Neural progenitor cell (in vitro differentiated cells): ENCODE measurements around the gene AATK. TPM values are rescaled to one million over a fixed set of nuclear protein-coding genes. Genes with fewer than 3 reads are reported as not detected.

Experiments used
- DNase-seq: peaks from one replicate; pipeline ENCODE4 v3.0.0-alpha.2; 2016; ENCODE audit warnings: low spot score
- H2AFZ ChIP-seq: fragments of 200-600 bp; sonication (generic); replicated peaks from 2 replicates; pipeline ENCODE4 v1.6.1; 2016; ENCODE audit warnings: antibody characterized with exemption
- H3F3A ChIP-seq: fragments of 200-600 bp; sonication (generic); 2 replicates; pipeline ENCODE4 v1.6.1; 2016; ENCODE audit warnings: antibody characterized with exemption, low read depth
- H3K27ac ChIP-seq: fragments of 200-600 bp; sonication (generic); 2 replicates; pipeline ENCODE4 v1.5.1; 2016; ENCODE audit warnings: mild to moderate bottlenecking
- H3K27me3 ChIP-seq: fragments of 200-600 bp; sonication (generic); 2 replicates; pipeline ENCODE4 v1.6.1; 2016; ENCODE audit warnings: mild to moderate bottlenecking, moderate library complexity
- H3K36me3 ChIP-seq: fragments of 200-600 bp; sonication (generic); 2 replicates; pipeline ENCODE4 v1.5.1; 2016
- H3K4me1 ChIP-seq: fragments of 200-600 bp; sonication (generic); 2 replicates; pipeline ENCODE4 v1.6.1; 2016; ENCODE audit warnings: mixed run types
- H3K4me2 ChIP-seq: fragments of 200-600 bp; sonication (generic); 2 replicates; pipeline ENCODE4 v1.6.1; 2016
- H3K4me3 ChIP-seq: fragments of 200-600 bp; sonication (generic); 2 replicates; pipeline ENCODE4 v1.5.1; 2016
- H3K79me2 ChIP-seq: fragments of 200-600 bp; sonication (generic); 2 replicates; pipeline ENCODE4 v1.6.1; 2016; ENCODE audit warnings: low read depth
- H3K9ac ChIP-seq: fragments of 200-600 bp; sonication (generic); 2 replicates; pipeline ENCODE4 v1.6.1; 2016
- H3K9me3 ChIP-seq: fragments of 200-600 bp; sonication (generic); 2 replicates; pipeline ENCODE4 v1.5.1; 2016; ENCODE audit warnings: low read depth
- H4K20me1 ChIP-seq: fragments of 200-600 bp; sonication (generic); 2 replicates; pipeline ENCODE4 v1.6.1; 2016; ENCODE audit warnings: low read depth
- H3K27ac Mint-ChIP-seq: 3 replicates; pipeline ENCODE4 v1.8.0; 2021; ENCODE audit warnings: mixed read lengths
- H3K27me3 Mint-ChIP-seq: 2 replicates; pipeline ENCODE4 v1.8.0; 2022; ENCODE audit warnings: low read depth, mild to moderate bottlenecking, inconsistent platforms, moderate library complexity, mixed read lengths; ENCODE audit not compliant: insufficient read depth
- H3K36me3 Mint-ChIP-seq: 3 replicates; pipeline ENCODE4 v1.8.0; 2021; ENCODE audit warnings: mixed read lengths
- H3K4me1 Mint-ChIP-seq: 3 replicates; pipeline ENCODE4 v1.8.0; 2021; ENCODE audit warnings: mixed read lengths
- H3K4me3 Mint-ChIP-seq: 3 replicates; pipeline ENCODE4 v1.8.0; 2021; ENCODE audit warnings: mild to moderate bottlenecking, moderate library complexity, mixed read lengths
- H3K9me3 Mint-ChIP-seq: 3 replicates; pipeline ENCODE4 v1.8.0; 2020; ENCODE audit warnings: mixed read lengths
- EZH2 ChIP-seq: fragments of 200-600 bp; sonication (generic); IDR thresholded peaks from 2 replicates; pipeline ENCODE4 v1.6.1; 2017; ENCODE audit warnings: antibody characterized with exemption, mild to moderate bottlenecking, moderate library complexity
- EZH2phosphoT487 ChIP-seq: fragments of 200-600 bp; sonication (generic); IDR thresholded peaks from 2 replicates; pipeline ENCODE4 v1.6.1; 2017; ENCODE audit warnings: antibody characterized with exemption
- total RNA-seq: library from RNA; depleted of rRNA; stranded (reverse); fragments of >200 nt; gene quantifications from 2 replicates; pipeline ENCODE4 v1.2.3, GENCODE V29; 2015; ENCODE audit warnings: low replicate concordance
- TF ChIP-seq, protein P1 (sequence below): fragments of 200-600 bp; sonication (generic); IDR thresholded peaks from 2 replicates; pipeline ENCODE4 v1.5.1; 2017; ENCODE audit warnings: antibody characterized with exemption, mild to moderate bottlenecking

Gene AATK
- total RNA-seq, 1 donor from 2014 or later = 0.32 TPM

DNA sequence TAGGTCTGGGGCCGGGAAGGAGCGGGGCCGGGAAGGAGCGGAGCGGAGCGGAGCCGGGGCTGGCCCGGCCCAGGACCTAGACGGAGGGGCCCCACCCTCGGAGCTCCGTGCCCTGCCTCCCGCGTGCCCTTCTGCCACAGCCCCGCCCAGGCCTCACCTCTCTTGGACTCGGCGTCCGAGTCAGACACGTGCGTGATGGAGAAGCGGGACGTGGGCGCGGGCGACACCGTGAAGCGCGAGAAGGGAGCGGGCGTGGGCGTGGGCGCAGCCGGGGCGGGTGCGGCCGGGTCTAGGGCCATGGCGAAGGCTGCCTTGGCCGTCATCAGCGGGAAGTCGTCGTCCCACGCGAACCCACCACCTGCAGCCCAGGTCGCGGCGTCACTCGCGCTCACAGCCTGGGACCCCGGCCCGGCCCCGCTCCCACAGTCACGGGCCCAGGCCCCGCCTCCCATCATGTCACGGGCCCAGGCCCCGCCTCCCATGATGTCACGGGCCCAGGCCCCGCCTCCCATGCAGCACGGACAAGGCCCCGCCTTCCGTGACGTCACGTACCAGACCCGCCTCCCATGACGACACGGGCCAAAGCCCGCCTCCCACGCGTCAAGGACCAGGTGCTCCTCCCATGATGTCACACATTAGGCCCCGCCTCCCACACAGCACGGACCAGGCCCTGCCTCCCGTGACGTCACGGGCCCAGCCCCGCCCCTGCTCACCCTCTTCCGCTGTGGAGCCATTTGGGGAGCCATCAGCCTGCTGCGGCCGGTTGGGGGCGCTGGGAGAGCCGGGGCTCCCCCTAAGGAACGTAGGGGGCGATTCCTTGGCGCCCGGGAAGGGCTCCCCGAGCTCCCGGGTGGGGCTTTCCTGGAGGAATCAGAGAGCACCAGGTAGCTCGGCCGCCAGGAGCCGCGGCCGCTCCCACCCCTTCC is 46.5 kb downstream of the AATK start:
- H3K27ac ChIP-seq = no peak overlapping the region
- no peaks in the 10 kb centered on the region for H3K79me2 ChIP-seq
- H3F3A ChIP-seq = peaks cover 10% of the 10 kb centered on the region
- peak overlapping the region; percentile 78 for H3K4me2 ChIP-seq
- peak overlapping the region; percentile 40 for H3K4me3 ChIP-seq
- peaks cover 14% of the 10 kb centered on the region for H3K27me3 ChIP-seq
- H3K4me1 ChIP-seq = peaks cover 3% of the 10 kb centered on the region
- Mint-ChIP-seq H3K27me3 (peaks cover 7% of the 10 kb centered on the region), H3K4me1 (peaks cover 6% of the 10 kb centered on the region), H3K36me3 (peaks cover 2% of the 10 kb centered on the region), H3K27ac (no peak overlapping the region), H3K9me3 (no peaks in the 10 kb centered on the region), H3K4me3 (peak overlapping the region; percentile 60)
- no peaks in the 10 kb centered on the region for H3K36me3 ChIP-seq
- H3K9me3 ChIP-seq = no peaks in the 10 kb centered on the region
- H4K20me1 ChIP-seq = peaks cover 7% of the 10 kb centered on the region
- no peak overlapping the region for H3K9ac ChIP-seq
- DNase-seq = peak; percentile 95
- H2AFZ ChIP-seq = no peak overlapping the region
- TF ChIP-seq, protein P1, sequence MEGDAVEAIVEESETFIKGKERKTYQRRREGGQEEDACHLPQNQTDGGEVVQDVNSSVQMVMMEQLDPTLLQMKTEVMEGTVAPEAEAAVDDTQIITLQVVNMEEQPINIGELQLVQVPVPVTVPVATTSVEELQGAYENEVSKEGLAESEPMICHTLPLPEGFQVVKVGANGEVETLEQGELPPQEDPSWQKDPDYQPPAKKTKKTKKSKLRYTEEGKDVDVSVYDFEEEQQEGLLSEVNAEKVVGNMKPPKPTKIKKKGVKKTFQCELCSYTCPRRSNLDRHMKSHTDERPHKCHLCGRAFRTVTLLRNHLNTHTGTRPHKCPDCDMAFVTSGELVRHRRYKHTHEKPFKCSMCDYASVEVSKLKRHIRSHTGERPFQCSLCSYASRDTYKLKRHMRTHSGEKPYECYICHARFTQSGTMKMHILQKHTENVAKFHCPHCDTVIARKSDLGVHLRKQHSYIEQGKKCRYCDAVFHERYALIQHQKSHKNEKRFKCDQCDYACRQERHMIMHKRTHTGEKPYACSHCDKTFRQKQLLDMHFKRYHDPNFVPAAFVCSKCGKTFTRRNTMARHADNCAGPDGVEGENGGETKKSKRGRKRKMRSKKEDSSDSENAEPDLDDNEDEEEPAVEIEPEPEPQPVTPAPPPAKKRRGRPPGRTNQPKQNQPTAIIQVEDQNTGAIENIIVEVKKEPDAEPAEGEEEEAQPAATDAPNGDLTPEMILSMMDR = peak; percentile 45
- TF ChIP-seq EZH2 (no peak), EZH2phosphoT487 (no peak)

DNA sequence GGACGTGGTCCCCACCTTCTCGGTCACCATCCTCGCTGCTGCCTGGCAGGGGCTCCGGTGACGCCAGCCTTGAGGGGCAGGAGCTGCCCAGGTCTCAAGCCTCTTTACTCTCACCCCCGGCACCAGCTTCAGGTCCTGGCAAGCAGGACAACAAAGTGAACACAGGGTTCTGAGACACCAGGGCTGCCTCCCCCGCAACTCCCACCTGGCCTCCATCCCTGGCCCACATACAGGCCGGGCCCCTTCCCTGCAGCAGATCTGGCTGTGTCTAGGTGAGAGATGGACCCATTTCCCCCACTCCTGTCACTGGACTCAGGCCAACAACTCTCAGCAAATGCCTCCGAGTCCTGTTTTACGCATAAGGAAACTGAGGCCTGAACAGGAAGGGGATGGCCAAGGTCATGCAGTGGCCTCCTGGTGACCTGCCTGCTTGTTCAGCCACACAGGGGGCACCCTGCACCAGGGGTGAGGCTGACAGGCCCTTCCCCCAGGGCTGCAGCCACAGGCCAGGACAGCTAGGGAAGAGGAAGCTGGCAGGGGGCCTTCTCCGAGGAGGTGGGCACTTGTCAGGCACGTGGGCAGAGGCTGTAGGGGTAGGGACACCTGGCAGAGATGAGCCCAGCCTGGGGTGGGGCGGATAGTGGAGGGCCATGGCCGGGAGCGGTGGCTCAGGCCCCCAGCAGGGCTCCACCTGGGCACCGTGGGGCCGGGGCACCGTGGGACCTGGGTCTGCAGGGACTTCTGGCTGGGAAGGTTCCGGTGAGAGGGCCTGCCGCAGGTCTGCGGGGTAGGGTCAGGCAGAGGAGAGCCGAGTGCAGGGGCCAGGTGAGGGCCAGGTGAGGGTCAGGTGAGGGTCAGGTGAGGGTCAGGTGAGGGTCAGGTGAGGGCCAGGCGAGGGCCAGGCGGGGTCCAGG is 47.5 kb downstream of the AATK start:
- Histone ChIP-seq H3K4me2 (peak overlapping the region; percentile 78), H3K9ac (no peak overlapping the region), H3K4me3 (no peak overlapping the region), H2AFZ (no peak overlapping the region), H3K27me3 (peaks cover 14% of the 10 kb centered on the region), H3K79me2 (no peaks in the 10 kb centered on the region), H3K4me1 (peaks cover 7% of the 10 kb centered on the region), H4K20me1 (peaks cover 8% of the 10 kb centered on the region), H3K27ac (no peak overlapping the region), H3K36me3 (no peaks in the 10 kb centered on the region), H3K9me3 (no peaks in the 10 kb centered on the region), H3F3A (peaks cover 14% of the 10 kb centered on the region)
- no peak for DNase-seq
- Mint-ChIP-seq H3K27me3 (peaks cover 7% of the 10 kb centered on the region), H3K4me3 (peak overlapping the region; percentile 62), H3K4me1 (peaks cover 10% of the 10 kb centered on the region), H3K27ac (peak overlapping the region; percentile 19), H3K36me3 (peaks cover 2% of the 10 kb centered on the region), H3K9me3 (no peaks in the 10 kb centered on the region)
- TF ChIP-seq EZH2phosphoT487 (no peak), EZH2 (no peak)
- TF ChIP-seq, protein P1 = no peak

DNA sequence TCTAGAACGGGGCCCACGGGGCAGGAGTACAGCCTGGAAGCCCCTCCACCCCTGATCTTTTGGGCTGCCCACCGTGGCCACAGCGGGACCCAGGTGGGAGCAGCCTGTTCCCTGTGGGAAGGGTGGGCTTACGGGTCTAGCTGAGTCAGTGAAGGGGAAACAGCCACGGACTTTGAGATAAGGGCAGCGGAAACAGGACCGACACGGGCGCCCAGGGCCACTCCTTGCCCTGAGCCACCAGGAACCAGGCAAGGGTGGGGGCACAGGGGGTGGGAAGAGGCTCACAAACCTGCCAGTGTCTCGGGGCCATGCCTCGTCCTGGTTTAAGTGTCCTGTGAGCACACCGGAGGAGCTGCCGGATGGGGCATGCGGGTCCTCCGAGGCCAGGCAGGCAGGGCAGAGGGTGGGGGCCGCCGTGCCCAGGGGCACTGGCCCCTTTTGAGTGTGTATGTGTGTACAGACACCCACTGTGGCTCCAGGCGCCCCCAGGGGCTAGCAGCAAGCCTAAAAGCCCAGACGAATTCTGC is 48.3 kb downstream of the AATK start:
- DNase-seq = no peak
- Histone ChIP-seq H3K9ac (no peak overlapping the region), H3F3A (peaks cover 14% of the 10 kb centered on the region), H2AFZ (no peak overlapping the region), H3K4me2 (no peak overlapping the region), H3K4me3 (no peak overlapping the region), H3K9me3 (no peaks in the 10 kb centered on the region), H3K36me3 (no peaks in the 10 kb centered on the region), H3K4me1 (peaks cover 7% of the 10 kb centered on the region), H3K27me3 (peaks cover 14% of the 10 kb centered on the region), H3K27ac (no peak overlapping the region), H3K79me2 (no peaks in the 10 kb centered on the region), H4K20me1 (peaks cover 8% of the 10 kb centered on the region)
- H3K27ac Mint-ChIP-seq = no peak overlapping the region
- TF ChIP-seq EZH2phosphoT487 (no peak), EZH2 (no peak)
- TF ChIP-seq, protein P1 = no peak
- no peak overlapping the region for H3K4me3 Mint-ChIP-seq
- H3K9me3 Mint-ChIP-seq = no peaks in the 10 kb centered on the region
- peaks cover 7% of the 10 kb centered on the region for H3K27me3 Mint-ChIP-seq
- H3K4me1 Mint-ChIP-seq = peaks cover 15% of the 10 kb centered on the region
- peaks cover 2% of the 10 kb centered on the region for H3K36me3 Mint-ChIP-seq
